Neural cell (in vitro differentiated cells): Measurements from ENCODE around the gene CLDN18. TPM values are rescaled to one million over a fixed set of nuclear protein-coding genes. Genes with fewer than 3 reads are reported as not detected.

Source experiments
- H2AFZ ChIP-seq: fragments of 200-600, 300-800 bp; sonication (generic), shearing (Covaris generic); 2 replicates; pipeline ENCODE4 v1.6.0; 2014; ENCODE audit warnings: low read depth, mild to moderate bottlenecking, antibody characterized with exemption, low read length, moderate library complexity
- H3F3A ChIP-seq: fragments of 200-600 bp; shearing (Covaris generic); 2 replicates; pipeline ENCODE4 v1.6.1; 2016; ENCODE audit warnings: mild to moderate bottlenecking, moderate library complexity, mixed read lengths, antibody characterized with exemption, low read length; ENCODE audit not compliant: insufficient read depth, poor library complexity, severe bottlenecking
- H3K27ac ChIP-seq: fragments of 200-600, 300-800 bp; sonication (generic), shearing (Covaris generic); 2 replicates; pipeline ENCODE4 v1.5.1; 2014; ENCODE audit warnings: mild to moderate bottlenecking, low read length, moderate library complexity
- H3K27me3 ChIP-seq: fragments of 300-800, 200-600 bp; sonication (generic), shearing (Covaris generic); 2 replicates; pipeline ENCODE4 v1.6.0; 2014; ENCODE audit warnings: mild to moderate bottlenecking, low read depth, low read length, moderate library complexity; ENCODE audit not compliant: insufficient read depth
- H3K36me3 ChIP-seq: fragments of 300-800, 200-600 bp; sonication (generic), shearing (Covaris generic); 2 replicates; pipeline ENCODE4 v1.5.1; 2014; ENCODE audit warnings: mild to moderate bottlenecking, antibody characterized with exemption, low read length, moderate library complexity; ENCODE audit not compliant: insufficient read depth
- H3K4me2 ChIP-seq: fragments of 300-800, 200-600 bp; sonication (generic), shearing (Covaris generic); 2 replicates; pipeline ENCODE4 v1.6.0; 2014; ENCODE audit warnings: mild to moderate bottlenecking, low read length
- H3K4me3 ChIP-seq: fragments of 300-800, 200-600 bp; sonication (generic), shearing (Covaris generic); 2 replicates; pipeline ENCODE4 v1.5.1; 2014; ENCODE audit warnings: mild to moderate bottlenecking, low read length, moderate library complexity
- H3K79me2 ChIP-seq: fragments of 200-600 bp; shearing (Covaris generic); replicated peaks from 2 replicates; pipeline ENCODE4 v1.6.0; 2014; ENCODE audit warnings: mild to moderate bottlenecking, low read length, moderate library complexity; ENCODE audit not compliant: insufficient read depth
- H3K9ac ChIP-seq: fragments of 300-800, 200-600 bp; sonication (generic), shearing (Covaris generic); 2 replicates; pipeline ENCODE4 v1.6.1; 2016; ENCODE audit warnings: mild to moderate bottlenecking, low read length, mixed read lengths
- H3K9me2 ChIP-seq: fragments of 200-600 bp; shearing (Covaris generic); 2 replicates; pipeline ENCODE4 v1.6.1; 2016; ENCODE audit warnings: mild to moderate bottlenecking, low read length, mixed read lengths; ENCODE audit not compliant: insufficient read depth
- H3K9me3 ChIP-seq: fragments of 200-600, 300-800 bp; sonication (generic), shearing (Covaris generic); 2 replicates; pipeline ENCODE4 v1.6.1; 2016; ENCODE audit warnings: mild to moderate bottlenecking, mixed run types, low read length, moderate library complexity, mixed read lengths
- H4K20me1 ChIP-seq: fragments of 200-600 bp; shearing (Covaris generic); 2 replicates; pipeline ENCODE4 v1.6.1; 2016; ENCODE audit warnings: mild to moderate bottlenecking, mixed run types; ENCODE audit not compliant: insufficient read depth
- CTCF ChIP-seq: fragments of 450-650 bp; IDR thresholded peaks from 2 replicates; pipeline ENCODE4 v1.5.1; 2014; ENCODE audit warnings: antibody characterized with exemption, mild to moderate bottlenecking, moderate library complexity; ENCODE audit not compliant: poor library complexity, severe bottlenecking
- EP300 ChIP-seq: fragments of 450-650 bp; conservative IDR thresholded peaks from 2 replicates; pipeline ENCODE4 v1.6.1; 2014; ENCODE audit warnings: antibody characterized with exemption, mild to moderate bottlenecking, moderate library complexity; ENCODE audit not compliant: poor library complexity, severe bottlenecking
- EZH2 ChIP-seq: fragments of 200-600, 300-800 bp; shearing (Covaris generic), sonication (generic); IDR thresholded peaks from 2 replicates; pipeline ENCODE4 v1.6.1; 2014; ENCODE audit warnings: antibody characterized with exemption, low read length, borderline replicate concordance, mild to moderate bottlenecking; ENCODE audit not compliant: insufficient read depth, poor library complexity, severe bottlenecking
- MXI1 ChIP-seq: fragments of 450-650 bp; conservative IDR thresholded peaks from 2 replicates; pipeline ENCODE4 v1.6.1; 2014; ENCODE audit warnings: antibody characterized with exemption, mild to moderate bottlenecking; ENCODE audit not compliant: poor library complexity, severe bottlenecking
- POLR2AphosphoS5 ChIP-seq: IDR thresholded peaks from 2 replicates; pipeline ENCODE4 v1.6.1; 2012
- RAD21 ChIP-seq: fragments of 450-650 bp; conservative IDR thresholded peaks from 2 replicates; pipeline ENCODE4 v1.6.1; 2014; ENCODE audit warnings: antibody characterized with exemption, mild to moderate bottlenecking, moderate library complexity
- REST ChIP-seq: IDR thresholded peaks from 2 replicates; pipeline ENCODE4 v1.6.1; 2012; ENCODE audit warnings: borderline replicate concordance
- SMC3 ChIP-seq: fragments of 450-650 bp; conservative IDR thresholded peaks from 2 replicates; pipeline ENCODE4 v1.6.1; 2014; ENCODE audit warnings: antibody characterized with exemption, mild to moderate bottlenecking, moderate library complexity; ENCODE audit not compliant: poor library complexity
- TAF1 ChIP-seq: IDR thresholded peaks from 2 replicates; pipeline ENCODE4 v1.6.1; 2012; ENCODE audit warnings: low read depth
- polyA plus RNA-seq: library from polyadenylated mRNA; depleted of rRNA; stranded (reverse); fragments of >200 nt; gene quantifications from 2 replicates; pipeline ENCODE4 v1.2.3, GENCODE V29; 2014

Gene CLDN18
- polyA plus RNA-seq, 1 donor from 2014 or later, result not detected

- no peaks in the 10 kb centered on the region for H3F3A ChIP-seq
- H2AFZ ChIP-seq, result no peak overlapping the region
- no peaks in the 10 kb centered on the region for H3K79me2 ChIP-seq
- H3K27ac ChIP-seq, result no peak overlapping the region
- TF ChIP-seq SMC3, result no peak
- no peak for TF ChIP-seq RAD21
- TF ChIP-seq CTCF, result no peak
- TF ChIP-seq MXI1, result no peak
- no peak for TF ChIP-seq REST
- TF ChIP-seq TAF1, result no peak
- TF ChIP-seq EP300, result no peak
- no peak for TF ChIP-seq POLR2AphosphoS5
- no peak for TF ChIP-seq EZH2
- H3K4me2 ChIP-seq, result no peak overlapping the region
- no peaks in the 10 kb centered on the region for H3K36me3 ChIP-seq
- no peaks in the 10 kb centered on the region for H3K9me2 ChIP-seq
- H3K4me3 ChIP-seq, result no peak overlapping the region
- no peaks in the 10 kb centered on the region for H3K9me3 ChIP-seq
- H3K27me3 ChIP-seq, result no peaks in the 10 kb centered on the region
- no peaks in the 10 kb centered on the region for H4K20me1 ChIP-seq
- H3K9ac ChIP-seq, result no peak overlapping the region
Measured at GRCh38 chr3:138065949-138066348, 56.0 kb downstream of the CLDN18 start.

- Histone ChIP-seq H3K36me3 (no peaks in the 10 kb centered on the region), H3K27ac (no peak overlapping the region), H4K20me1 (no peaks in the 10 kb centered on the region), H3K9ac (no peak overlapping the region), H3F3A (no peaks in the 10 kb centered on the region), H2AFZ (no peak overlapping the region), H3K9me3 (no peaks in the 10 kb centered on the region), H3K79me2 (no peaks in the 10 kb centered on the region), H3K4me3 (no peak overlapping the region), H3K9me2 (no peaks in the 10 kb centered on the region), H3K4me2 (no peak overlapping the region), H3K27me3 (no peaks in the 10 kb centered on the region)
- TF ChIP-seq POLR2AphosphoS5, result no peak
- TF ChIP-seq REST, result no peak
Measured at GRCh38 chr3:138066383-138066782, 56.4 kb downstream of the CLDN18 start.
